Trophoblast cell (in vitro differentiated cells and primary cell): ENCODE results near the gene CACNA2D4.
A peak's percentile ranks its signal among the peaks of the same experiment; 100 is the strongest.

Experiments used
- DNase-seq, 2 donors: peaks; one replicate each; pipeline ENCODE4 v3.0.0-alpha.2; 2016
- H2AFZ ChIP-seq: 2 replicates; pipeline ENCODE4 v1.6.1; 2013; ENCODE audit warnings: low read length, moderate library complexity, mild to moderate bottlenecking; ENCODE audit not compliant: insufficient read depth, poor library complexity
- H2AK5ac ChIP-seq: 2 replicates; pipeline ENCODE4 v1.6.1; 2013; ENCODE audit warnings: mild to moderate bottlenecking, low read length
- H2BK120ac ChIP-seq: 2 replicates; pipeline ENCODE4 v1.6.1; 2013; ENCODE audit warnings: low read length, mild to moderate bottlenecking, moderate library complexity; ENCODE audit not compliant: insufficient read depth, poor library complexity
- H2BK12ac ChIP-seq: 2 replicates; pipeline ENCODE4 v1.6.1; 2013; ENCODE audit warnings: mild to moderate bottlenecking, low read length, moderate library complexity
- H2BK5ac ChIP-seq: 2 replicates; pipeline ENCODE4 v1.6.1; 2013; ENCODE audit warnings: low read length, low read depth, moderate library complexity, mild to moderate bottlenecking; ENCODE audit not compliant: poor library complexity
- H3K14ac ChIP-seq: 2 replicates; pipeline ENCODE4 v1.6.1; 2013; ENCODE audit warnings: mild to moderate bottlenecking, low read length
- H3K18ac ChIP-seq: 2 replicates; pipeline ENCODE4 v1.6.1; 2013; ENCODE audit warnings: mild to moderate bottlenecking, low read length
- H3K23ac ChIP-seq: 2 replicates; pipeline ENCODE4 v1.6.1; 2013; ENCODE audit warnings: low read length
- H3K27ac ChIP-seq: 2 replicates; pipeline ENCODE4 v1.5.1; 2013; ENCODE audit warnings: low read depth, mild to moderate bottlenecking, inconsistent platforms, low read length, moderate library complexity
- H3K27me3 ChIP-seq: 2 replicates; pipeline ENCODE4 v1.6.1; 2013; ENCODE audit warnings: inconsistent platforms, mild to moderate bottlenecking, low read length, moderate library complexity; ENCODE audit not compliant: insufficient read depth
- H3K36me3 ChIP-seq, 2 experiments: 1 replicate in 1 of 2; 2 replicates in 1 of 2; pipeline ENCODE4 v1.6.1; 2013; ENCODE audit warnings: low read length in 2 of 2, mild to moderate bottlenecking in 2 of 2, moderate library complexity in 1 of 2; ENCODE audit not compliant: insufficient read depth in 2 of 2, control insufficient read depth in 1 of 2
- H3K4ac ChIP-seq: 2 replicates; pipeline ENCODE4 v1.6.1; 2013; ENCODE audit warnings: low read depth, mild to moderate bottlenecking, low read length, moderate library complexity
- H3K4me1 ChIP-seq, 2 experiments: 1 replicate in 1 of 2; 2 replicates in 1 of 2; pipeline ENCODE4 v1.6.1; 2013; ENCODE audit warnings: low read length in 2 of 2, mild to moderate bottlenecking in 2 of 2, moderate library complexity in 1 of 2; ENCODE audit not compliant: insufficient read depth in 2 of 2, control insufficient read depth in 1 of 2
- H3K4me2 ChIP-seq: 2 replicates; pipeline ENCODE4 v1.6.1; 2013; ENCODE audit warnings: inconsistent platforms, mild to moderate bottlenecking, low read length, moderate library complexity
- H3K4me3 ChIP-seq: 2 replicates; pipeline ENCODE4 v1.5.1; 2013; ENCODE audit warnings: mild to moderate bottlenecking, low read depth, low read length, inconsistent platforms
- H3K79me1 ChIP-seq: one replicate; pipeline ENCODE4 v1.6.1; 2013; ENCODE audit warnings: low read length
- H3K79me2 ChIP-seq: 2 replicates; pipeline ENCODE4 v1.6.1; 2013; ENCODE audit warnings: low read length, mild to moderate bottlenecking; ENCODE audit not compliant: control insufficient read depth, insufficient read depth, poor library complexity
- H3K9ac ChIP-seq: 2 replicates; pipeline ENCODE4 v1.6.1; 2013; ENCODE audit warnings: mild to moderate bottlenecking, low read length
- H3K9me3 ChIP-seq: 2 replicates; pipeline ENCODE4 v1.6.1; 2013; ENCODE audit warnings: low read depth, mild to moderate bottlenecking, control low read depth, inconsistent platforms, low read length; ENCODE audit not compliant: insufficient read depth
- H4K12ac ChIP-seq: 2 replicates; pipeline ENCODE4 v1.6.1; 2013; ENCODE audit warnings: low read depth, mild to moderate bottlenecking, low read length, moderate library complexity
- H4K8ac ChIP-seq: 2 replicates; pipeline ENCODE4 v1.6.1; 2013; ENCODE audit warnings: low read depth, mild to moderate bottlenecking, low read length, moderate library complexity
- H4K91ac ChIP-seq: one replicate; pipeline ENCODE4 v1.6.1; 2013; ENCODE audit warnings: low read depth, mild to moderate bottlenecking, low read length, moderate library complexity
- WGBS: extraction: QIAGEN DNeasy Blood & Tissue Kit; methylation state at CpG from one replicate; pipeline ENCODE4 v1.1.7; 2013; ENCODE audit warnings: missing lambda C conversion rate; ENCODE audit not compliant: insufficient read length, insufficient coverage; ENCODE audit errors: extremely low coverage; 5-methylcytosine and 5-hydroxymethylcytosine counted together

The CACNA2D4 gene

GRCh38 chr12:1872448-1872847 lies 46.0 kb downstream of the CACNA2D4 start:
- H3K4me1 ChIP-seq, result no peaks in the 10 kb centered on the region
- H4K8ac ChIP-seq, result no peak overlapping the region
- H2BK5ac ChIP-seq, result no peak overlapping the region
- H3K27ac ChIP-seq, result no peak overlapping the region
- H2BK12ac ChIP-seq, result no peak overlapping the region
- no peak for DNase-seq
- no CpG with 5 or more reads among the region's 7 CpGs for WGBS
- no peak overlapping the region for H3K18ac ChIP-seq
- no peak overlapping the region for H3K14ac ChIP-seq
- H3K79me1 ChIP-seq, result no peaks in the 10 kb centered on the region
- H3K4me3 ChIP-seq, result no peak overlapping the region
- H4K91ac ChIP-seq, result no peak overlapping the region
- no peak overlapping the region for H3K23ac ChIP-seq
- no peak overlapping the region for H2AK5ac ChIP-seq
- no peaks in the 10 kb centered on the region for H3K79me2 ChIP-seq
- H3K9me3 ChIP-seq, result peaks cover 9% of the 10 kb centered on the region
- no peak overlapping the region for H3K4me2 ChIP-seq
- no peak overlapping the region for H2AFZ ChIP-seq
- no peak overlapping the region for H4K12ac ChIP-seq
- H2BK120ac ChIP-seq, result no peak overlapping the region
- no peak overlapping the region for H3K9ac ChIP-seq
- H3K36me3 ChIP-seq, result no peaks in the 10 kb centered on the region
- no peak overlapping the region for H3K4ac ChIP-seq
- no peaks in the 10 kb centered on the region for H3K27me3 ChIP-seq

- H3K9ac ChIP-seq, result no peak overlapping the region
- H3K79me1 ChIP-seq, result no peaks in the 10 kb centered on the region
- H3K14ac ChIP-seq, result no peak overlapping the region
- no peak overlapping the region for H3K27ac ChIP-seq
- H2AK5ac ChIP-seq, result no peak overlapping the region
- DNase-seq, result no peak
- H3K79me2 ChIP-seq, result no peaks in the 10 kb centered on the region
- no peak overlapping the region for H3K4me3 ChIP-seq
- no peak overlapping the region for H2BK5ac ChIP-seq
- H3K4ac ChIP-seq, result no peak overlapping the region
- no peaks in the 10 kb centered on the region for H3K27me3 ChIP-seq
- no peak overlapping the region for H2BK12ac ChIP-seq
- H4K91ac ChIP-seq, result no peak overlapping the region
- H2BK120ac ChIP-seq, result no peak overlapping the region
- no peak overlapping the region for H3K23ac ChIP-seq
- H4K12ac ChIP-seq, result no peak overlapping the region
- H3K4me1 ChIP-seq, result no peaks in the 10 kb centered on the region
- H2AFZ ChIP-seq, result no peak overlapping the region
- no peaks in the 10 kb centered on the region for H3K36me3 ChIP-seq
- H3K18ac ChIP-seq, result no peak overlapping the region
- WGBS, result no CpG with 5 or more reads among the region's 6 CpGs
- H4K8ac ChIP-seq, result no peak overlapping the region
- no peak overlapping the region for H3K4me2 ChIP-seq
- peaks cover 9% of the 10 kb centered on the region for H3K9me3 ChIP-seq
Measured at GRCh38 chr12:1872001-1872400, 46.5 kb downstream of the CACNA2D4 start.

- no peaks in the 10 kb centered on the region for H3K36me3 ChIP-seq
- WGBS, result no CpG with 5 or more reads among the region's 24 CpGs
- no peak overlapping the region for H3K18ac ChIP-seq
- no peak overlapping the region for H3K27ac ChIP-seq
- H2AFZ ChIP-seq, result no peak overlapping the region
- H3K9me3 ChIP-seq, result peaks cover 9% of the 10 kb centered on the region
- H3K79me1 ChIP-seq, result no peaks in the 10 kb centered on the region
- no peaks in the 10 kb centered on the region for H3K4me1 ChIP-seq
- no peak overlapping the region for H3K4ac ChIP-seq
- no peak overlapping the region for H2AK5ac ChIP-seq
- H3K14ac ChIP-seq, result no peak overlapping the region
- H4K12ac ChIP-seq, result no peak overlapping the region
- no peak overlapping the region for H2BK120ac ChIP-seq
- H3K4me3 ChIP-seq, result peak overlapping the region; percentile 27
- no peak overlapping the region for H4K91ac ChIP-seq
- H4K8ac ChIP-seq, result no peak overlapping the region
- no peaks in the 10 kb centered on the region for H3K27me3 ChIP-seq
- H2BK5ac ChIP-seq, result no peak overlapping the region
- H3K4me2 ChIP-seq, result no peak overlapping the region
- H2BK12ac ChIP-seq, result no peak overlapping the region
- peak overlapping the region; percentile 38 for H3K23ac ChIP-seq
- DNase-seq, result no peak
- no peak overlapping the region for H3K9ac ChIP-seq
- no peaks in the 10 kb centered on the region for H3K79me2 ChIP-seq
Measured at GRCh38 chr12:1870998-1871917, 47.2 kb downstream of the CACNA2D4 start.

- no peak overlapping the region for H3K4me2 ChIP-seq
- H3K79me2 ChIP-seq, result no peaks in the 10 kb centered on the region
- H3K27me3 ChIP-seq, result no peaks in the 10 kb centered on the region
- no peak overlapping the region for H2AFZ ChIP-seq
- no peak overlapping the region for H2BK12ac ChIP-seq
- no peak overlapping the region for H4K12ac ChIP-seq
- H4K91ac ChIP-seq, result no peak overlapping the region
- H3K36me3 ChIP-seq, result no peaks in the 10 kb centered on the region
- H3K4me3 ChIP-seq, result no peak overlapping the region
- no peaks in the 10 kb centered on the region for H3K79me1 ChIP-seq
- H3K9ac ChIP-seq, result no peak overlapping the region
- no peak overlapping the region for H2BK120ac ChIP-seq
- no peak overlapping the region for H3K23ac ChIP-seq
- no peak overlapping the region for H3K27ac ChIP-seq
- no peak overlapping the region for H4K8ac ChIP-seq
- no peak overlapping the region for H3K14ac ChIP-seq
- no peak overlapping the region for H2AK5ac ChIP-seq
- H3K4me1 ChIP-seq, result peaks cover 0 to 2% of the 10 kb centered on the region in 2 experiments
- no peak overlapping the region for H3K18ac ChIP-seq
- no peak overlapping the region for H3K4ac ChIP-seq
- peak; percentile 12 to 34 for DNase-seq
- no CpG with 5 or more reads among the region's 7 CpGs for WGBS
- H3K9me3 ChIP-seq, result peaks cover 9% of the 10 kb centered on the region
- H2BK5ac ChIP-seq, result no peak overlapping the region
Measured at GRCh38 chr12:1870086-1870485, 48.4 kb downstream of the CACNA2D4 start.
